HepG2 (cell line): ENCODE results near the gene CHST13. TPM values are rescaled to one million over a fixed set of nuclear protein-coding genes. Genes with fewer than 3 reads are reported as not detected.

Experiments
- ARID2 ChIP-seq: sonication (generic); formaldehyde crosslinking; IDR thresholded peaks from 2 replicates; pipeline ENCODE4 v1.8.1; 2022; ENCODE audit warnings: mild to moderate bottlenecking, missing genetic modification reagents, borderline replicate concordance
- ARID5B ChIP-seq: IDR thresholded peaks from 2 replicates; pipeline ENCODE4 v1.4.0; 2020; ENCODE audit warnings: mild to moderate bottlenecking, missing genetic modification reagents
- BRCA1 ChIP-seq: sonication (generic); formaldehyde crosslinking; IDR thresholded peaks from 2 replicates; pipeline ENCODE4 v1.4.0; 2020; ENCODE audit warnings: missing genetic modification reagents
- CBFB ChIP-seq: sonication (generic); formaldehyde crosslinking; IDR thresholded peaks from 2 replicates; pipeline ENCODE4 v1.4.0; 2020; ENCODE audit warnings: missing genetic modification reagents
- E2F2 ChIP-seq: sonication (generic); formaldehyde crosslinking; IDR thresholded peaks from 2 replicates; pipeline ENCODE4 v1.4.0; 2020; ENCODE audit warnings: missing genetic modification reagents, borderline replicate concordance
- FOSL1 ChIP-seq: sonication (generic); formaldehyde crosslinking; IDR thresholded peaks from 2 replicates; pipeline ENCODE4 v1.9.0; 2021; ENCODE audit warnings: missing genetic modification reagents, borderline replicate concordance
- KDM2A ChIP-seq: sonication (generic); formaldehyde crosslinking; IDR thresholded peaks from 2 replicates; pipeline ENCODE4 v1.4.0; 2020; ENCODE audit warnings: low read depth, missing genetic modification reagents, borderline replicate concordance
- KLF6 ChIP-seq: IDR thresholded peaks from 2 replicates; pipeline ENCODE4 v1.8.0; 2016; ENCODE audit warnings: missing biosample characterization, missing genetic modification reagents
- KMT2A ChIP-seq: sonication (generic); formaldehyde crosslinking; IDR thresholded peaks from 2 replicates; pipeline ENCODE4 v1.4.0; 2020; ENCODE audit warnings: missing genetic modification reagents
- MAFF ChIP-seq: IDR thresholded peaks from 2 replicates; pipeline ENCODE4 v1.6.1; 2011; ENCODE audit warnings: low read depth, low read length, improper control_type of control experiment
- MLLT10 ChIP-seq: sonication (generic); formaldehyde crosslinking; IDR thresholded peaks from 2 replicates; pipeline ENCODE4 v1.4.0; 2020; ENCODE audit warnings: missing genetic modification reagents
- NFKBIZ ChIP-seq: IDR thresholded peaks from 2 replicates; pipeline ENCODE4 v1.6.1; 2018; ENCODE audit warnings: missing genetic modification reagents, missing compliant biosample characterization
- SETDB1 ChIP-seq: sonication (generic); formaldehyde crosslinking; IDR thresholded peaks from 2 replicates; pipeline ENCODE4 v1.5.1; 2020; ENCODE audit warnings: missing genetic modification reagents, mild to moderate bottlenecking, borderline replicate concordance
- SSRP1 ChIP-seq: IDR thresholded peaks from 2 replicates; pipeline ENCODE4 v1.6.1; 2016; ENCODE audit warnings: control low read depth
- STAG1 ChIP-seq: sonication (generic); formaldehyde crosslinking; IDR thresholded peaks from 2 replicates; pipeline ENCODE4 v1.4.0; 2020; ENCODE audit warnings: missing genetic modification reagents
- TBX2 ChIP-seq: sonication (generic); formaldehyde crosslinking; IDR thresholded peaks from 2 replicates; pipeline ENCODE4 v1.5.0; 2020; ENCODE audit warnings: missing genetic modification reagents, mild to moderate bottlenecking, borderline replicate concordance
- TFE3 ChIP-seq: IDR thresholded peaks from 2 replicates; pipeline ENCODE4 v1.6.1; 2016
- ZBTB7A ChIP-seq: sonication (generic); formaldehyde crosslinking; IDR thresholded peaks from 2 replicates; pipeline ENCODE4 v1.8.0; 2022; ENCODE audit warnings: mild to moderate bottlenecking, missing genetic modification reagents
- ZNF124 ChIP-seq: sonication (generic); formaldehyde crosslinking; IDR thresholded peaks from 2 replicates; pipeline ENCODE4 v1.4.0; 2020; ENCODE audit warnings: missing genetic modification reagents
- ZNF17 ChIP-seq: sonication (generic); formaldehyde crosslinking; IDR thresholded peaks from 2 replicates; pipeline ENCODE4 v1.5.0; 2020; ENCODE audit warnings: mild to moderate bottlenecking, missing genetic modification reagents
- ZNF234 ChIP-seq: sonication (generic); formaldehyde crosslinking; conservative IDR thresholded peaks from 2 replicates; pipeline ENCODE4 v1.5.1; 2020; ENCODE audit warnings: mild to moderate bottlenecking, missing genetic modification reagents
- ZNF317 ChIP-seq: sonication (generic); formaldehyde crosslinking; IDR thresholded peaks from 2 replicates; pipeline ENCODE4 v1.5.0; 2020; ENCODE audit warnings: mild to moderate bottlenecking, missing genetic modification reagents
- ZNF343 ChIP-seq: sonication (generic); formaldehyde crosslinking; IDR thresholded peaks from 2 replicates; pipeline ENCODE4 v1.4.0; 2020; ENCODE audit warnings: mild to moderate bottlenecking, missing genetic modification reagents
- ZNF484 ChIP-seq: sonication (generic); formaldehyde crosslinking; IDR thresholded peaks from 2 replicates; pipeline ENCODE4 v1.5.1; 2020; ENCODE audit warnings: mild to moderate bottlenecking, low read depth, missing genetic modification reagents, borderline replicate concordance
- ZNF550 ChIP-seq: sonication (generic); formaldehyde crosslinking; IDR thresholded peaks from 2 replicates; pipeline ENCODE4 v1.4.0; 2020; ENCODE audit warnings: mild to moderate bottlenecking, missing genetic modification reagents, borderline replicate concordance
- ZNF878 ChIP-seq: sonication (generic); formaldehyde crosslinking; IDR thresholded peaks from 2 replicates; pipeline ENCODE4 v1.8.1; 2023; ENCODE audit warnings: mild to moderate bottlenecking, missing genetic modification reagents, moderate library complexity
- ZSCAN12 ChIP-seq: sonication (generic); formaldehyde crosslinking; IDR thresholded peaks from 2 replicates; pipeline ENCODE4 v1.9.0; 2021; ENCODE audit warnings: mild to moderate bottlenecking, missing genetic modification reagents
- polyA plus RNA-seq, 8 experiments: library from polyadenylated mRNA; depleted of rRNA in 3 of 8; stranded (reverse) in 7 of 8; unstranded in 1 of 8; fragments of >200 nt; fragmentation: Illumina TruSeq in 4 of 8; extraction: Trizol in 4 of 8; gene quantifications; 2 replicates each; pipeline versions ENCODE4 v1.2.1 to v1.2.3, GENCODE V29; 2011 to 2016; ENCODE audit warnings: low read depth in 4 of 8, missing spikeins in 1 of 8, mixed read lengths in 1 of 8; ENCODE audit not compliant: insufficient read depth in 1 of 8
- total RNA-seq, 5 experiments: library from RNA; depleted of rRNA; stranded (reverse); fragments of >200 nt; fragmentation: Illumina TruSeq; extraction: Trizol; gene quantifications; 2 replicates each; pipeline ENCODE4 v1.2.3, GENCODE V29; 2016; ENCODE audit warnings: low read depth in 1 of 5

The CHST13 gene
- total and polyA plus RNA-seq, 2 of the 13 experiments (the other 11 are each of a cell fraction or from before 2014, with no cell fraction given), result 32.0 to 43.1 TPM

GRCh38 chr3:126517291-126517951 is 6.5 kb upstream of the CHST13 start, which contains the start of gene UROC1 (continued):
- no peak for TF ChIP-seq FOSL1 (CRISPR knock-in tag)
- 0 out of 2 replicates have a peak, but pooled peaks have one; percentile 6 for TF ChIP-seq KMT2A (CRISPR knock-in tag)
- no peak for TF ChIP-seq SSRP1
- no peak for TF ChIP-seq E2F2 (CRISPR knock-in tag)
- TF ChIP-seq NFKBIZ, result no peak
- no peak for TF ChIP-seq KLF6
- TF ChIP-seq ARID5B, result peak; percentile 76
- no peak for TF ChIP-seq STAG1 (CRISPR knock-in tag)
- TF ChIP-seq KDM2A (CRISPR knock-in tag), result peak; percentile 62
- 0 out of 2 replicates have a peak, but pooled peaks have one; percentile 1 for TF ChIP-seq ZNF234 (CRISPR knock-in tag)
- peak; percentile 97 for TF ChIP-seq TBX2 (CRISPR knock-in tag)
- TF ChIP-seq ZNF878, result no peak
- 0 out of 2 replicates have a peak, but pooled peaks have one; percentile 28 for TF ChIP-seq ZNF550 (CRISPR knock-in tag)
- no peak for TF ChIP-seq ARID2 (CRISPR knock-in tag)
- no peak for TF ChIP-seq ZNF17 (CRISPR knock-in tag)
- TF ChIP-seq ZBTB7A (CRISPR knock-in tag), result peak; percentile 87; the same call in 1 of the 2 replicates
- no peak for TF ChIP-seq BRCA1 (CRISPR knock-in tag)
- TF ChIP-seq ZNF317 (CRISPR knock-in tag), result no peak; the same call in 1 of the 2 replicates
- TF ChIP-seq SETDB1 (CRISPR knock-in tag), result no peak
- no peak for TF ChIP-seq ZNF484 (CRISPR knock-in tag)
- no peak for TF ChIP-seq ZSCAN12 (CRISPR knock-in tag)
- TF ChIP-seq TFE3 (CRISPR knock-in tag), result no peak
- TF ChIP-seq MLLT10 (CRISPR knock-in tag), result no peak
- TF ChIP-seq CBFB (CRISPR knock-in tag), result no peak
- no peak for TF ChIP-seq MAFF
- TF ChIP-seq ZNF343 (CRISPR knock-in tag), result no peak
- TF ChIP-seq ZNF124, result no peak
